AG20443 (cell line): ENCODE measurements around the gene ALDH7A1.
A peak's percentile ranks its signal among the peaks of the same experiment; 100 is the strongest.

Source experiments
- DNase-seq: peaks from one replicate; pipeline ENCODE4 v3.0.0; 2012; ENCODE audit warnings: low spot score, mixed read lengths

ALDH7A1 gene

DNA sequence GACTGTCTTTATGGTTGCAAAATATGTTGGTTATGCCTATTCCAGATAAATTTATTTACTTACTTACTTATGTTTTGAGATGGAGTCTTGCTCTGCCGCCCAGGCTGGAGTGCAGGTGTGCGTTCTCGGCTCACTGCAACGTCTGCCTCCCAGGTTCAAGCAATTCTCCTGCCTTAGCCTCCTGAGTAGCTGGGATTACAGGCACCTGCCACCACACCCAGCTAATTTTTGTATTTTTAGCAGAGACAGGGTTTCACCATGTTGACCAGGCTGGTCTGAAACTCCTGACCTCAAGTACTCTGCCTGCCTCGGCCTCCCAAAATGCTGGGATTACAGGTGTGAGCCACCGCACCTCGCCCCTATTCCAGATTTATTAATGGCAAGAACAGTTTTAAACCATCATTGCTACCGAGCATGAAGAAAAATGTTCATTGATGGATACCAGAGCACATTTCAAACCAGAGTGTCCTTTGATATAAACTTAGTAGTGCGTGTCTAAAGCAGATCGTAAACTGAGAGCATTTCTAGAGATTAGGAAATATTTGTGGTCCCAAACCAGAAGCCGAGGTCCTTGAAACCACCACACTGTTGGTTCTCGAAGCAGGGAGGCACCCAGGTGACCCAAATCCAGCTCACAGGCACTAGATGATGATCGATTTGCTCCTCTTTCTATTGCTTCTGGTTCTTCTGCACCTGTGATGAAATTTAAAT, 86.6 kb downstream of the ALDH7A1 start:
- DNase-seq: no peak

DNA sequence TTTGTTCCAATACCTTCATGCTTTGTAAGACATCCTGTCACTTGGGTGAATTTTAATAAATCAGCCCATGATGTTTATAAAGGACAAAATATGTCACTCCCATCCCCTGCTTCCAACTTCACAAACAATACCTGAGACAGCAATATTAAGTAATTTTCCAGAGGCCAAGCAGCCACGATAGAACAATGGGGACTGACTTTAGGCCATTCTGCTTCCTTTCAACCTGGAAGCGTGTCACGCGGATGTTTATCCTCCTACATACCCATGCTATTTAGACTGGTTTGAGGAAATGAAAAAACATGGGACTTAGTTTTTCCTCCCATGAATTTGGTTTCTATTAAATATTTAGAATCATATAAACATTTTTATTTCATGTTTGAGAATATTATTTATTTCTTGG, 88.9 kb downstream of the ALDH7A1 start:
- DNase-seq: no peak

DNA sequence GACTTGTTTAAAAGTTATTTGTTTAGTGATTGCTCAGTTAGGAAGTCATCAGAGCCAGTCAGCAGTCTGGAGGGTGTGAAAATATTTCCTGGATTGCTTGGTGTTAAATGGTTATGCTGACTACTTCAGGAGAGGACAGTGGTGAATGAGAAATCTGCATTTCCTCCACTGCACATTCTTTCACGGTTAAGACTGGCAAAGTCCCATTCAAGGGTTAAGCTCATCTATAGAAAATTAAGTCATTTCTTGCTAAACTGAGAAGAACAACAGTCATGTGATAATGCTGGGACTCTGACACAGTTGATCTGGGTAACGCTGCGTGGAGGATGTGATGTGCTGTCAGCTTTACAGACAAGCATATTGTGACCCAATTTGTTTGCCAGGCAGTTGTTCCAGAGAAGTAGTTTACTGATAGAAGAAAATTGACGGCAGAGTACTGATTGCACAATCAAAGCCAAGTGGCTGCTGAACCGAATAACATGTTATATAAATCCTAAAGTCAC, 91.4 kb downstream of the ALDH7A1 start:
- DNase-seq: peak; percentile 23

DNA sequence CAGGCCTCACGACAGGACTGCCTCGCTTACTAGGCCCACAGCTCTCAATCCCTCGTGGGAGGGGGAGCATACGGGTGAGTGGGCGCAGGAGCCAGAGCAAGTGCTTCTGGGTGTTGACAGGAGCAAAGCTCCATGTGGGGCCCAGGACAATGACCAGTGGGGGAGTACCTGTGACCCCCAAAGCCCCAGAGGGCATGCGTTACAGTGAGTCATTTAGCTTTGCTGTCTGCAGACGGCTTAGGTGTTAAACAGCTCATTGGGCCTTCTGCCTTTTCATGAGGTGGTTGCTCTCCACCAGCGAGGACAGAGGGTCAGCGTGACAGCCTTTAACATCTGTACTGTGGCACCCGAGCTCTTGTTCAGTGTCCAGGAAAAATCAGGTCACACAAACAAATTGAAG, 93.6 kb downstream of the ALDH7A1 start:
- DNase-seq: no peak

DNA sequence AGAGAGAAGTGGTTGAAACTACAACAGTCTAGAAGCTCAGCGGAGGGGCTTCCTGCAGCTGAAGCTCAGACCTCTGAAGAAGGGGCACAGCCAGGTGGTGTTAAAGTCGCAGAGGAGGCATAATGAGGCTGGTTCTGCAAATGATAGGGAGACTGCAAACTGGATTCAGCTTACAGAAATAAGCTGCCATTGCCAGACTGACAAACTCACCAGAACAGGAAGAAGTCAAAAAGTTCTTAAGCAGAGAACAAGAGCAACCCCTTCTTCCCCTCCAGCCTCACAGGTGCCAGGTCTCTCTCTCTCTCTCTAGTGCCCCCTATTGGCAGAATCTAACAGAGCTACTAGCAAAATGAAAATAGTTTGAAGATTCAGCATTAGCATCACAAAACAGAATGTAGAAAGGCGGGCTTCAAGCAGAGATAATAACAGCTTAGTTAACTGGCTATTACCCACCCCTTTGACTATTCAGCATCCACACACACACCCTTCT, 95.1 kb downstream of the ALDH7A1 start:
- DNase-seq: no peak

DNA sequence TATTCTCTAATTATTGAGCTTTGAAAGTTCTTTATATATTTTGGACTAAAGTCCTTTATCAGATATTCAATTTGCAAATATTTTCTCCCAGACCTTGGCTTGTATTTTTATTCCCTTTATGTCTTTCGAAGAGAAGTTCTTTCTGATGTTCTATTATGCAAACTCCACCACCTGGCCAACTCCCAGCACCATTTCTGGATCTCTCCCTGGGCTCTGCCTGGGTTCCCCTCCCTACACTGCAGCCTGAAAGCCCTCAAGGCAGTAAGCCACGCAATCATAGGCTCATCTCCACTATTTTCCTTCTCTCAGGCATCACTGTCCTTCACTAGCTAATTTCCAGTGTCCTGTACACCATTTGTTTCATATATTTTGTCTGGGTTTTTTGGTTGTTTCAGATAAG, 95.7 kb downstream of the ALDH7A1 start:
- no peak for DNase-seq

DNA sequence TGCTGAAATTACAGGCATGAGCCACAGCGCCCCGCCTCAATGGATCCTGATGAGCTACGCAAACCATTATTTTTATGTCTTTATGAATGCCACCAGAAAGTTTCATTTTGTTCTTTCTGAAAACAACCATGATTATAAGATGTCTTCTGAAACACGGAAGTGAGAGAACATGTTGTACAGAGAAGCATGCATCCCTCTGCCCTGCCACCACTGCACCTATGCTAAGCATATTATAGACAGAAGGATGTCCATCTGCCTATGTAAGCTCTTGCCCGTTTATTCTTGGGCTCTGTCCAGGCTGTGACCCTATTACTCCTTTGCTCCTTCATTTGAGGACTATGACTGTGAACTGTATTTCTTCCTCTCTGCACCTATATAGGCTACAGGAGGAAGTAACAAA, 97.5 kb downstream of the ALDH7A1 start:
- DNase-seq: no peak

DNA sequence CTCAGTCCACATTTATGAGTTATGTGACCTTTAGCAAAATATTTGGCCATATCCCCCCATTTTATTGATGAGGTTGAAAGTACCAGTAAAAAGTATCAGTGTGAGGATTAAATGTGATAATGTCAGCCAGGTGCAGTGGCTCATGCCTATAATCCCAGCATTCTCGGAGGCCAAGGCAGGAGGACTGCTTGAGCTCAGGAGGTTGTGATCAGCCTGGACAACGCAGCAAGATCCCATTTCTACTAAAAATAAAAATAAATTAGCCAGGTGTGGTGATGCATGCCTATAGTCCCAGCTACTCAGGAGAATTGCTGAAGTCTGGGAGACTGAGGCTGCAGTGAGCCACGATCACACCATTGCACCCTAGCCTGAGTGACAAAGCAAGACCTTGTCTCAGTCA, 100.6 kb downstream of the ALDH7A1 start:
- DNase-seq: no peak

DNA sequence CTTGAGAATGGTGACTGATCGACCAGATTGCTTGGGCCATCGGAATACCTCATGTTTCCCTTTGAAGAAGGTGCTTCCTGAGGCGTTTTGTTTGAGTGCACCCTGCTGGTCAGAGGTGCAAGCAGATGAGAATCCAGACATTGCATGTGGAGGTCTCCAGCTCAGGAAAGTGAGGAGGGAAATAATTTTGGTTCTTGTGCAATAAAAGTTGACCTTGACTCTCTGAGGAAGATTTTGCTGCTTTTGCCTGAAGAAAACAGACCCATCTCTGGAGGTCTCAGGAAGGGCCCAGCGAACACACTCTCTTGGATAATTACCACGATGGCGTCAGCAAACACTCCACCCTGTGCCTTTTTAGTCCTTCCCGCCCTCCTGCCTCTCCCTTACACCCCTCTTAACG, 102.1 kb downstream of the ALDH7A1 start:
- no peak for DNase-seq

DNA sequence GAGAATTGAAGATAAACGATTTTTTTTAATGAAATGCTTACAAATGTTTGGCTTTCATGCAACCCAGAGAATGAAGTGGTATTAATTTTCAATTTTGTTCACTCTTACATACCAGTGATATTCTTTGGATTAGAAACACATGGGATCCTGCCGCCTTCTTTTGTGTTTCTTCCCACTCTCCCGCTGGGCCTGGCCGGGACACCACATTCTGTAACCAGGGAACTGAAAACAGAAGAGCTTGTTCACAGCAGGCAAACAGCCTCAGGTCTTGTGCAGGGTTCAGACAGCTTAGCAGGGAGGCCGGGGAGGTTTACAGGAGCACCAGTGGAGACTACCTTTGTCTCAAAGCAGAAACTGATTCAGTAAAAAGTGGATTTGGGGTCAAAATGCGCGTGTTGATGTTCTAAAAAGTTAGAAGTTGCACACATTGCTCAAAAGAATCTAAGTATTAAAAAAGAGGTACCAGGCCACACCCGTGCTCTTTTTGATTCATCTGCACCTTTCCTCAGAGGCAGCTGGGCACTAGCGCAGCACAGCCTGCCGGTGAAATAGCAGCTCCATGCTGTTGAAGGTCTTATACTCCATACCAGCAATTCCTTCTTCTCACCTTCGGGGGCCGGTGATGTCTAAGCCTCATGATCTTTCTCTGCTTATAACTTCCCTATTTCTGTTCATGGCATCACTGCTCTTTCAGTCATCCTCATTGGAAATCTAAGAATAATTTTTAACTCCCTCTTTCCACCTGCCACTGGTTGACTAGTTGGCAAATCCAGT, 104.7 kb downstream of the ALDH7A1 start:
- peak; percentile 73 for DNase-seq

DNA sequence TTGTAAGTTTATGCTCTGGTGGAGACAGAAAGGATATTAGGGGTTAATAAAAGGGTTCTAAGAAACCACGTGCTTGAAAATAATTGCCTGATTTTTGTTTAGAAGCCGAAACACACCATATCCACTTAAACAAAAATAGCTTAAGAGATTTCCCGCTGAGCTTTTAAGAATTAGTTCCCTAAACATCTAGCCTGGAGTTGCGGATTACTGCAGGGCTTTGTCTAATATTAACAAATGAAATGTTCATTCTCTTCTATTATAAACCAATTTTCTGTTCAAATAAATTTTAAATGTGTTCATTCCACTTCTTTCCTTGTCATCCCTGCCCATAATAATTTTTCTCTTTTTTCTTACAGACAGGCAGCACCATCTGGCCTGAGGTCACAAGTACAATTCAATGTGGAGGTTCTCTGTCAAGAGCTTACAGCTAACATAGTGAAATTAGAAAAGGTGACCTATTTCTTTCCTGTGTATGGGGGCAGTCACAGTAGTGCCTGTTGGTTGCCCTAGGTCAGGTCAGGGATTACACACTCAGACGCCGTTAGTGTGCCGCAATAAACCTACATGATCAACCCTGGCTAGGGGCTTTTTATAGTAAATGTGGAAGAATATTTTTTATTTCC, 106.5 kb downstream of the ALDH7A1 start:
- no peak for DNase-seq

DNA sequence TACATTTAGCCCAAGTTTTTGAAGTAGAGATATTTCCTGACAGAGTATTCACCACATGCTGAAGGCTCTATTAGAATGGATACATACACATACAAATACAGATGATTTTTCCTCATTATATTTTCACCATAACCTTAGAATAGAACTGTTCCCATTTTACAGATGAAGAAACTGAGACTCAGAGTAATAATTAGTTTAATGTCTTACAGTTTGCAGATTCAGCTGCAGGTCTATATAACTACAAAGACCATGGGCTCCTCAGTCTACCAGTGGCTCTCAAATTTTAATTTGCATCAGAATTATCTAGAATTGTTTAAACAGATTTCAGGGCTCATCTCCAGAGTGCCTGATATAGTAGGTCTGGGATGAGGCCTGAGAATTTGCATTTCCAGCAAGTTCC, 107.4 kb downstream of the ALDH7A1 start:
- no peak for DNase-seq

DNA sequence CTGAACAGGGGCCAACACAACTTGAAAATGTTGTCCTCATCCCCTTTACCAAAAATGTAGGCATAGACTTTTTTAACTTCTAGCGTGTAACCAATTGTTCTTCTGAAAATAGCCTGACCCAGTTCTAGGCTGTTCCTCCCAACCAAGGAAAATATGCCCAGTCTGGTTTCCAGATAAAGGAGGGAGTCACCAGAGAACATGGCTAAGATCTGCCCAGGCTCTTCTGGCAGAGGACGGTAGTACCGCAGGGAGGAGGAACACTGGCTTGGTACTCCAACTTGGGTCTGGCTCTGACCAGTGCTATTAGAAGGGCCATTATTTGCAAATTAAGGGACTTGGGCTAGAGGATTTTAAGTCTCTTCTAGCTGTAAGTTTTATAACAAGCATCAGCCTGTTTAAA, 108.7 kb downstream of the ALDH7A1 start:
- peak; percentile 25 for DNase-seq

DNA sequence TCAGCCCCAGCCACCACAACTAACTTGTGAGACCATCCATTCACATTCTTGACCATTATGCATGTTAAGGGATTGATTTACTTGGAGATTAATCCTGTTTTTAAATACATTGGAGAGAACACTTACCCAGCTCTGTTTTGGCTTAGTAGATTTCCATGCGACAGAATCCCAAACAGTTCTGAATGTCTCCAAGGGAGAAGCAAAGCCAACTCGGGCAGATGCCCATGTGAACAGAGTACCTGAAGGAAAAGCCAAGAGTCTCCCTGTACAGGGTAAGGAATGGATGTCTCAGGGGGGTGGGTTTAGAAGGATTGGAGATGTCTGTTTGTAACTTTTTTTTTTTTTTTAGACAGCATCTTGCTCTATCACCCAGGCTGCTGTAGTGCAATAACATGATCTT, 110.8 kb downstream of the ALDH7A1 start:
- DNase-seq: no peak

DNA sequence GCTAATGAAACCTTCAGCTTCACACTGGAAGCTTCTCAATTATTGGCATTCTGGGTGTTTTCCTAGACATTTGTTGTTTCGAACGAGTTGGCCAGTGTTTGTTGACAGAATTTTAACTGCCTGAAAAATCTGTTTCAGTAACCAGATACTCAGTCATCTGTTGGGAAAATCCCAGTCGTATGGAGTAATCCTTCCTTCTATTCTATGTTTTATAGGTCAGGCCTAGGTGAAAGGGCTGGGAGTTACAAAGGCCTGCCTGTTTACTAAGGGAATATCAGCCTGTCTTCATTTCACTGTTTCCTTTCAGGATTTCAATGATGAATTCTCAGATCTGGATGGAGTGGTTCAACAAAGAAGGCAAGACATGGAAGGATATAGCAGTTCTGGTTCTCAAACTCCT, 111.9 kb downstream of the ALDH7A1 start:
- no peak for DNase-seq

DNA sequence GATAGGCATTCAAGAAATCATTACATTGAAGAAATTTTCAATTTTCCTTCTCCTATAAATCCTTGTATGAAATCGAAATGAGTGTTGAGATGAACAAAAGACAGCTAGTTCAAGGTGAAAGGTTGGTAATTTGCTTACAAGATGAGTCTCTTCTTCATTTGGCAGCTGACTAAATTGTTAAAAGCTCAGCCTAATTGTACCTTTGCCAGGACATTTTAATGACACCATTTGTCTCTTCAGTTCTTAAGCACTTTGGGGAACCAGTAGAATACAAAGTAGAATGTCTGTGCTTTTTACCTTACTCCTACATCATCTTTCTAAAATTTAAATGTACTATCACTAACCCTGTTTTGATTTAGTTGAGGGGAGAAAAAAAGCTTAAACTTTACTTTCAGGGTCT, 112.4 kb downstream of the ALDH7A1 start:
- DNase-seq: no peak

DNA sequence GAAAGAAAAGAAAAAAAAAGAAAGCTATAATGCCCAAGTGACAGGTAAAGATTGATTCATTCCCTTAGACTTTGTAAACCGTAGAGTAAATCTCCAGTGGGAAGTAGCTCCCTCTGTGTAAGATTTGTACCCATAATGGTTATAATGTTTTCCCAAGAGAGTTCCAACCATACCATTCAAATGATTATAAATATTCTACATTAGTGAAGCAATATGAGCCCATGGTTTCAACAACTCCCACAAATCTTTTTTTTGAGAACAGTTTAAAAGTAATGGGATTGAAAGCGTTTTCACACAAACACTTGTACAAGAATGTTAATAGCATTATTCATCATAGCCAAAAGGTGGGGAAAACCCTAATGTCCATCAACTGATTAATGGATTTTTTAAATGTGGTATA, 113.8 kb downstream of the ALDH7A1 start:
- DNase-seq: no peak
